Psoas muscle (tissue), 8 donors: Measurements from ENCODE around the gene HOXA9. TPM values are rescaled to one million over a fixed set of nuclear protein-coding genes. Genes with fewer than 3 reads are reported as not detected.

Experiments
- ATAC-seq, 4 donors: fragments of 200-7000 bp; cut with Tn5 transposase; one replicate each; pipeline ENCODE4 v1.9.1; 2020; ENCODE audit warnings: moderate library complexity in 3 of 4, mild to moderate bottlenecking in 2 of 4
- DNase-seq, 2 donors: peaks; one replicate each; pipeline ENCODE4 v3.0.0-alpha.2; 2020
- H3K27ac ChIP-seq: fragments of 200-600 bp; one replicate; pipeline ENCODE4 v1.8.0; 2022
- H3K27me3 ChIP-seq, 3 donors: fragments of 200-600 bp in 1 of 3; one replicate each; pipeline versions ENCODE4 v1.6.1 to v1.8.0; 2013 to 2022; ENCODE audit warnings: low read length in 2 of 3, mild to moderate bottlenecking in 2 of 3, moderate library complexity in 1 of 3; ENCODE audit not compliant: insufficient read depth in 3 of 3
- H3K36me3 ChIP-seq, 2 donors: fragments of 200-600 bp in 1 of 2; one replicate each; pipeline versions ENCODE4 v1.6.1 to v1.8.0; 2013 to 2022; ENCODE audit warnings: low read depth in 1 of 2, mild to moderate bottlenecking in 1 of 2, moderate library complexity in 1 of 2; ENCODE audit not compliant: insufficient read depth in 1 of 2
- H3K4me1 ChIP-seq: fragments of 200-600 bp; one replicate; pipeline ENCODE4 v1.8.0; 2022
- H3K4me3 ChIP-seq: fragments of 200-600 bp; one replicate; pipeline ENCODE4 v1.8.0; 2022; ENCODE audit warnings: mild to moderate bottlenecking
- H3K9me3 ChIP-seq: fragments of 200-600 bp; one replicate; pipeline ENCODE4 v1.8.0; 2022
- CTCF ChIP-seq: fragments of 200-600 bp; IDR thresholded peaks from one replicate; pipeline ENCODE4 v1.8.0; 2022; ENCODE audit warnings: antibody characterized with exemption
- WGBS, 3 donors: extraction: QIAGEN DNeasy Blood & Tissue Kit; methylation state at CpG; one replicate each; pipeline versions ENCODE4 v1.1.6 to v1.1.7; 2013; 5-methylcytosine and 5-hydroxymethylcytosine counted together
- intact Hi-C, 2 donors: fragments of 100-400 bp; cut with DNase I; formaldehyde crosslinking; loops; one replicate each; pipeline versions ENCODE4 v1.11.0 to v1.14.2; 2022
- polyA plus RNA-seq, 3 donors: library from polyadenylated mRNA; stranded (reverse); fragments of 200-250 nt; gene quantifications; one replicate each; pipeline ENCODE4 v1.2.3, GENCODE V29; 2013
- total RNA-seq, 4 donors: library from RNA; stranded (reverse); fragmentation: NEBNext Ultra II Directional in 2 of 4; extraction: Animal tissue kit (Norgen Biotek cat#: 25700) in 2 of 4; gene quantifications; one replicate each; pipeline versions ENCODE4 v1.2.1 to v1.2.4, GENCODE V29; 2021 to 2023
- donor health status: healthy with polysubstance abuse.
- donor health status: DM: no; HTN: no; CAD: no; lungs with moderate emphysema.
- donor health status: Bipolar disorder and iron deficiency.
- donor health status: healthy.
- donor health status: DM: yes; HTN: yes; CAD: no.
- donor health status: DM: no; HTN: no; CAD: no.
- donor health status: DM: no; HTN: no; CAD: no.
- donor health status: DM: yes; HTN: yes; CAD: no.

Gene HOXA9
- total and polyA plus RNA-seq, 7 donors, result 0.81 to 55.9 (median 16.0) TPM; not detected in 1

GRCh38 chr7:27134392-27134791 is 30.9 kb downstream of the HOXA9 start:
- Histone ChIP-seq H3K27me3 (no peaks in the 10 kb centered on the region), H3K9me3 (no peaks in the 10 kb centered on the region), H3K36me3 (no peaks in the 10 kb centered on the region), H3K4me1 (peaks cover 56% of the 10 kb centered on the region), H3K27ac (peak overlapping the region; percentile 69), H3K4me3 (peak overlapping the region; percentile 28)
- WGBS, 3 donors, result 2 to 5% (median 3%) methylated on average over 2 of the region's 2 CpGs
- intact Hi-C loops, result no loop called here
- no peak for DNase-seq
- peak in 1 of 4 donors; percentile 47 for ATAC-seq
- TF ChIP-seq CTCF, result no peak

- WGBS, 3 donors, result 56 to 63% (median 59%) methylated on average over 18 of the region's 18 CpGs
- Histone ChIP-seq H3K4me3 (peak overlapping the region; percentile 28), H3K4me1 (peaks cover 62% of the 10 kb centered on the region), H3K27ac (peak overlapping the region; percentile 69), H3K27me3 (no peaks in the 10 kb centered on the region), H3K9me3 (no peaks in the 10 kb centered on the region), H3K36me3 (no peaks in the 10 kb centered on the region)
- intact Hi-C loops, result no loop called here
- no peak for TF ChIP-seq CTCF
- no peak for DNase-seq
- ATAC-seq, result no peak
Measured at GRCh38 chr7:27133409-27134231, 31.7 kb downstream of the HOXA9 start.

GRCh38 chr7:27132978-27133377 is 32.4 kb downstream of the HOXA9 start:
- TF ChIP-seq CTCF, result no peak
- ATAC-seq (no peak), DNase-seq (no peak)
- WGBS, 3 donors, result 63 to 80% (median 68%) methylated on average over 6 of the region's 6 CpGs
- Histone ChIP-seq H3K4me3 (no peak overlapping the region), H3K9me3 (no peaks in the 10 kb centered on the region), H3K27me3 (no peaks in the 10 kb centered on the region), H3K27ac (peak overlapping the region; percentile 69), H3K36me3 (no peaks in the 10 kb centered on the region), H3K4me1 (peaks cover 65% of the 10 kb centered on the region)
- intact Hi-C loops, result no loop called here

GRCh38 chr7:27132214-27132613 is 33.1 kb downstream of the HOXA9 start:
- intact Hi-C loops, result no loop called here
- no peak for ATAC-seq
- DNase-seq, result no peak
- H3K27me3 ChIP-seq, result no peaks in the 10 kb centered on the region
- no peaks in the 10 kb centered on the region for H3K9me3 ChIP-seq
- TF ChIP-seq CTCF, result no peak
- 78 to 92% (median 82%) methylated on average over 2 of the region's 2 CpGs for WGBS, 3 donors
- H3K27ac ChIP-seq, result no peak overlapping the region
- H3K4me3 ChIP-seq, result no peak overlapping the region
- H3K36me3 ChIP-seq, result no peaks in the 10 kb centered on the region
- H3K4me1 ChIP-seq, result peaks cover 67% of the 10 kb centered on the region
